ENCODE measurements around the gene SNRPF.

Gene SNRPF

GRCh38 chr12:95882873-95883272, 24.1 kb downstream of the SNRPF start:
- no peak for DNase-seq
- H3K36me3 ChIP-seq (ENCODE audit: control insufficient read depth, insufficient read depth, low read length) = no peaks in the 10 kb centered on the region
- H3K4me3 ChIP-seq (ENCODE audit: insufficient read depth, low read depth, low read length, poor library complexity, severe bottlenecking) = no peak overlapping the region
- no peaks in the 10 kb centered on the region for H3K9me3 ChIP-seq (ENCODE audit: control insufficient read depth, low read length)
- H3K27me3 ChIP-seq (replicated peaks; ENCODE audit: control insufficient read depth, insufficient read depth, low read length, poor library complexity, severe bottlenecking) = no peaks in the 10 kb centered on the region
- H3K27ac ChIP-seq (ENCODE audit: insufficient read depth, low read length, poor library complexity, severe bottlenecking) = no peak overlapping the region
- no peaks in the 10 kb centered on the region for H3K4me1 ChIP-seq (ENCODE audit: control insufficient read depth, insufficient read depth, low read length, poor library complexity, severe bottlenecking)

GRCh38 chr12:95884998-95885397, 26.2 kb downstream of the SNRPF start:
- H3K36me3 ChIP-seq (ENCODE audit: control insufficient read depth, insufficient read depth, low read length) = no peaks in the 10 kb centered on the region
- no peaks in the 10 kb centered on the region for H3K9me3 ChIP-seq (ENCODE audit: control insufficient read depth, low read length)
- no peak overlapping the region for H3K27ac ChIP-seq (ENCODE audit: insufficient read depth, low read length, poor library complexity, severe bottlenecking)
- no peak overlapping the region for H3K4me3 ChIP-seq (ENCODE audit: insufficient read depth, low read depth, low read length, poor library complexity, severe bottlenecking)
- DNase-seq = no peak
- H3K27me3 ChIP-seq (replicated peaks; ENCODE audit: control insufficient read depth, insufficient read depth, low read length, poor library complexity, severe bottlenecking) = no peaks in the 10 kb centered on the region
- H3K4me1 ChIP-seq (ENCODE audit: control insufficient read depth, insufficient read depth, low read length, poor library complexity, severe bottlenecking) = no peaks in the 10 kb centered on the region

GRCh38 chr12:95887311-95887710, 28.6 kb downstream of the SNRPF start:
- no peaks in the 10 kb centered on the region for H3K9me3 ChIP-seq (ENCODE audit: control insufficient read depth, low read length)
- H3K36me3 ChIP-seq (ENCODE audit: control insufficient read depth, insufficient read depth, low read length) = no peaks in the 10 kb centered on the region
- DNase-seq = no peak
- no peaks in the 10 kb centered on the region for H3K4me1 ChIP-seq (ENCODE audit: control insufficient read depth, insufficient read depth, low read length, poor library complexity, severe bottlenecking)
- H3K27me3 ChIP-seq (replicated peaks; ENCODE audit: control insufficient read depth, insufficient read depth, low read length, poor library complexity, severe bottlenecking) = no peaks in the 10 kb centered on the region
- no peak overlapping the region for H3K27ac ChIP-seq (ENCODE audit: insufficient read depth, low read length, poor library complexity, severe bottlenecking)
- H3K4me3 ChIP-seq (ENCODE audit: insufficient read depth, low read depth, low read length, poor library complexity, severe bottlenecking) = no peak overlapping the region

- H3K27ac ChIP-seq (ENCODE audit: insufficient read depth, low read length, poor library complexity, severe bottlenecking) = no peak overlapping the region
These were observed 32.2 kb downstream of the SNRPF start for GRCh38 chr12:95890958-95891357.

GRCh38 chr12:95896846-95897245, 38.1 kb downstream of the SNRPF start:
- Histone ChIP-seq H3K27ac (ENCODE audit: insufficient read depth, low read length, poor library complexity, severe bottlenecking) (no peak overlapping the region), H3K36me3 (ENCODE audit: control insufficient read depth, insufficient read depth, low read length) (no peaks in the 10 kb centered on the region), H3K9me3 (ENCODE audit: control insufficient read depth, low read length) (no peaks in the 10 kb centered on the region), H3K4me3 (ENCODE audit: insufficient read depth, low read depth, low read length, poor library complexity, severe bottlenecking) (no peak overlapping the region), H3K4me1 (ENCODE audit: control insufficient read depth, insufficient read depth, low read length, poor library complexity, severe bottlenecking) (no peaks in the 10 kb centered on the region), H3K27me3 (replicated peaks; ENCODE audit: control insufficient read depth, insufficient read depth, low read length, poor library complexity, severe bottlenecking) (peaks cover 5% of the 10 kb centered on the region)
- DNase-seq = no peak

More at GRCh38 chr12:95890958-95891357, 32.2 kb downstream of the SNRPF start:
- Histone ChIP-seq H3K27me3 (replicated peaks; ENCODE audit: control insufficient read depth, insufficient read depth, low read length, poor library complexity, severe bottlenecking) (no peaks in the 10 kb centered on the region), H3K36me3 (ENCODE audit: control insufficient read depth, insufficient read depth, low read length) (no peaks in the 10 kb centered on the region), H3K4me1 (ENCODE audit: control insufficient read depth, insufficient read depth, low read length, poor library complexity, severe bottlenecking) (no peaks in the 10 kb centered on the region), H3K9me3 (ENCODE audit: control insufficient read depth, low read length) (no peaks in the 10 kb centered on the region), H3K4me3 (ENCODE audit: insufficient read depth, low read depth, low read length, poor library complexity, severe bottlenecking) (no peak overlapping the region)
- DNase-seq = no peak

- no peaks in the 10 kb centered on the region for H3K4me1 ChIP-seq (ENCODE audit: control insufficient read depth, insufficient read depth, low read length, poor library complexity, severe bottlenecking)
- H3K27ac ChIP-seq (ENCODE audit: insufficient read depth, low read length, poor library complexity, severe bottlenecking) = no peak overlapping the region
- H3K27me3 ChIP-seq (replicated peaks; ENCODE audit: control insufficient read depth, insufficient read depth, low read length, poor library complexity, severe bottlenecking) = peaks cover 5% of the 10 kb centered on the region
These were observed 39.3 kb downstream of the SNRPF start for GRCh38 chr12:95898081-95898480.

GRCh38 chr12:95908573-95908972, 49.8 kb downstream of the SNRPF start:
- H3K4me1 ChIP-seq (ENCODE audit: control insufficient read depth, insufficient read depth, low read length, poor library complexity, severe bottlenecking) = no peaks in the 10 kb centered on the region
- DNase-seq = no peak
- H3K36me3 ChIP-seq (ENCODE audit: control insufficient read depth, insufficient read depth, low read length) = no peaks in the 10 kb centered on the region
- no peak overlapping the region for H3K4me3 ChIP-seq (ENCODE audit: insufficient read depth, low read depth, low read length, poor library complexity, severe bottlenecking)
- no peaks in the 10 kb centered on the region for H3K9me3 ChIP-seq (ENCODE audit: control insufficient read depth, low read length)
- no peaks in the 10 kb centered on the region for H3K27me3 ChIP-seq (replicated peaks; ENCODE audit: control insufficient read depth, insufficient read depth, low read length, poor library complexity, severe bottlenecking)
- H3K27ac ChIP-seq (ENCODE audit: insufficient read depth, low read length, poor library complexity, severe bottlenecking) = no peak overlapping the region

More at GRCh38 chr12:95898081-95898480, 39.3 kb downstream of the SNRPF start:
- no peak for DNase-seq
- Histone ChIP-seq H3K4me3 (ENCODE audit: insufficient read depth, low read depth, low read length, poor library complexity, severe bottlenecking) (no peak overlapping the region), H3K9me3 (ENCODE audit: control insufficient read depth, low read length) (no peaks in the 10 kb centered on the region), H3K36me3 (ENCODE audit: control insufficient read depth, insufficient read depth, low read length) (no peaks in the 10 kb centered on the region)

GRCh38 chr12:95909871-95910270, 51.1 kb downstream of the SNRPF start:
- no peak for DNase-seq
- no peaks in the 10 kb centered on the region for H3K36me3 ChIP-seq (ENCODE audit: control insufficient read depth, insufficient read depth, low read length)

More at GRCh38 chr12:95909871-95910270, 51.1 kb downstream of the SNRPF start:
- H3K27ac ChIP-seq (ENCODE audit: insufficient read depth, low read length, poor library complexity, severe bottlenecking) = no peak overlapping the region
- H3K4me3 ChIP-seq (ENCODE audit: insufficient read depth, low read depth, low read length, poor library complexity, severe bottlenecking) = no peak overlapping the region
- no peaks in the 10 kb centered on the region for H3K4me1 ChIP-seq (ENCODE audit: control insufficient read depth, insufficient read depth, low read length, poor library complexity, severe bottlenecking)
- H3K27me3 ChIP-seq (replicated peaks; ENCODE audit: control insufficient read depth, insufficient read depth, low read length, poor library complexity, severe bottlenecking) = no peaks in the 10 kb centered on the region
- no peaks in the 10 kb centered on the region for H3K9me3 ChIP-seq (ENCODE audit: control insufficient read depth, low read length)
